ENCODE results near the gene TMEM62. TPM values are rescaled to one million over a fixed set of nuclear protein-coding genes. Genes with fewer than 3 reads are reported as not detected.

The TMEM62 gene
- polyA plus RNA-seq, 3 donors, result 10.5 to 11.3 (median 10.8) TPM

GRCh38 chr15:43093026-43093425, 40.4 kb upstream of the TMEM62 start:
- peaks cover 7 to 12% of the 10 kb centered on the region in 2 donors for H3K4me1 ChIP-seq (ENCODE audit: control insufficient read depth in 1 of 2, insufficient read depth in 2 of 2, low read length in 2 of 2)
- TF ChIP-seq, protein P1, sequence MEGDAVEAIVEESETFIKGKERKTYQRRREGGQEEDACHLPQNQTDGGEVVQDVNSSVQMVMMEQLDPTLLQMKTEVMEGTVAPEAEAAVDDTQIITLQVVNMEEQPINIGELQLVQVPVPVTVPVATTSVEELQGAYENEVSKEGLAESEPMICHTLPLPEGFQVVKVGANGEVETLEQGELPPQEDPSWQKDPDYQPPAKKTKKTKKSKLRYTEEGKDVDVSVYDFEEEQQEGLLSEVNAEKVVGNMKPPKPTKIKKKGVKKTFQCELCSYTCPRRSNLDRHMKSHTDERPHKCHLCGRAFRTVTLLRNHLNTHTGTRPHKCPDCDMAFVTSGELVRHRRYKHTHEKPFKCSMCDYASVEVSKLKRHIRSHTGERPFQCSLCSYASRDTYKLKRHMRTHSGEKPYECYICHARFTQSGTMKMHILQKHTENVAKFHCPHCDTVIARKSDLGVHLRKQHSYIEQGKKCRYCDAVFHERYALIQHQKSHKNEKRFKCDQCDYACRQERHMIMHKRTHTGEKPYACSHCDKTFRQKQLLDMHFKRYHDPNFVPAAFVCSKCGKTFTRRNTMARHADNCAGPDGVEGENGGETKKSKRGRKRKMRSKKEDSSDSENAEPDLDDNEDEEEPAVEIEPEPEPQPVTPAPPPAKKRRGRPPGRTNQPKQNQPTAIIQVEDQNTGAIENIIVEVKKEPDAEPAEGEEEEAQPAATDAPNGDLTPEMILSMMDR (IDR thresholded peaks at IDR 0.05), result no peak
- no peak overlapping the region for H2AFZ ChIP-seq (ENCODE audit: insufficient read depth, low read depth, low read length, poor library complexity, severe bottlenecking)
- Mint-ChIP-seq H3K4me1 (peaks cover 25% of the 10 kb centered on the region), H3K4me3 (no peak overlapping the region), H3K27ac (peak overlapping the region in 5 of 7 donors; percentile 14 to 86 (median 54)), H3K9me3 (peaks cover 0 to 2% (median 0%) of the 10 kb centered on the region in 7 donors), H3K27me3 (ENCODE audit: low read depth in 3 of 3) (no peaks in the 10 kb centered on the region), H3K36me3 (peaks cover 33 to 41% of the 10 kb centered on the region in 2 donors)
- H4K20me1 ChIP-seq (ENCODE audit: insufficient read depth, low read length), result peaks cover 9% of the 10 kb centered on the region
- no peaks in the 10 kb centered on the region for H3K27me3 ChIP-seq (ENCODE audit: control insufficient read depth in 2 of 2, insufficient read depth in 2 of 2, low read length in 2 of 2)
- H3K9me3 ChIP-seq (replicated peaks in 1 of 2; ENCODE audit: control insufficient read depth in 1 of 2, insufficient read depth in 1 of 2, low read length in 2 of 2), result no peaks in the 10 kb centered on the region
- no peak overlapping the region for H3K4me2 ChIP-seq (replicated peaks; ENCODE audit: extremely low read depth, low read length, poor library complexity, severe bottlenecking)
- no peak overlapping the region for H3K4me3 ChIP-seq (replicated peaks in 1 of 3; ENCODE audit: low read depth in 2 of 3, low read length in 3 of 3)
- no peak overlapping the region for H3K9ac ChIP-seq (ENCODE audit: insufficient read depth, low read length, poor library complexity, severe bottlenecking)
- peaks cover 6 to 17% of the 10 kb centered on the region in 2 donors for H3K36me3 ChIP-seq (replicated peaks in 1 of 2; ENCODE audit: control insufficient read depth in 1 of 2, insufficient read depth in 2 of 2, low read length in 2 of 2)
- peaks cover 72% of the 10 kb centered on the region for H3K79me2 ChIP-seq (ENCODE audit: insufficient read depth, low read length)
- H3K27ac ChIP-seq (ENCODE audit: low read depth in 1 of 2, low read length in 2 of 2), result peak overlapping the region in 1 of 2 donors; percentile 43
- no CpG with 5 or more reads among the region's 1 CpG for WGBS (ENCODE audit: insufficient coverage)
- intact Hi-C loops (cut with micrococcal nuclease), result no loop called here
- DNase-seq, result peak in 2 of 3 donors; percentile 9 to 16

GRCh38 chr15:43094416-43095030, 38.9 kb upstream of the TMEM62 start:
- H3K4me2 ChIP-seq (replicated peaks; ENCODE audit: extremely low read depth, low read length, poor library complexity, severe bottlenecking), result no peak overlapping the region
- intact Hi-C loops (cut with micrococcal nuclease), result no loop called here
- no peak overlapping the region for H3K4me3 ChIP-seq (replicated peaks in 1 of 3; ENCODE audit: low read depth in 2 of 3, low read length in 3 of 3)
- Mint-ChIP-seq H3K4me1 (peaks cover 25% of the 10 kb centered on the region), H3K4me3 (no peak overlapping the region), H3K9me3 (peaks cover 0 to 2% (median 0%) of the 10 kb centered on the region in 7 donors), H3K27ac (no peak overlapping the region), H3K36me3 (peaks cover 31 to 36% of the 10 kb centered on the region in 2 donors), H3K27me3 (ENCODE audit: low read depth in 3 of 3) (no peaks in the 10 kb centered on the region)
- H3K9me3 ChIP-seq (replicated peaks in 1 of 2; ENCODE audit: control insufficient read depth in 1 of 2, insufficient read depth in 1 of 2, low read length in 2 of 2), result no peaks in the 10 kb centered on the region
- peaks cover 8 to 24% of the 10 kb centered on the region in 2 donors for H3K36me3 ChIP-seq (replicated peaks in 1 of 2; ENCODE audit: control insufficient read depth in 1 of 2, insufficient read depth in 2 of 2, low read length in 2 of 2)
- H3K4me1 ChIP-seq (ENCODE audit: control insufficient read depth in 1 of 2, insufficient read depth in 2 of 2, low read length in 2 of 2), result peaks cover 7 to 12% of the 10 kb centered on the region in 2 donors
- TF ChIP-seq, protein P1 (IDR thresholded peaks at IDR 0.05), result no peak
- no peaks in the 10 kb centered on the region for H3K27me3 ChIP-seq (ENCODE audit: control insufficient read depth in 2 of 2, insufficient read depth in 2 of 2, low read length in 2 of 2)
- H2AFZ ChIP-seq (ENCODE audit: insufficient read depth, low read depth, low read length, poor library complexity, severe bottlenecking), result no peak overlapping the region
- H3K27ac ChIP-seq (ENCODE audit: low read depth in 1 of 2, low read length in 2 of 2), result no peak overlapping the region
- peaks cover 69% of the 10 kb centered on the region for H3K79me2 ChIP-seq (ENCODE audit: insufficient read depth, low read length)
- H4K20me1 ChIP-seq (ENCODE audit: insufficient read depth, low read length), result peaks cover 11% of the 10 kb centered on the region
- DNase-seq, result no peak
- no CpG with 5 or more reads among the region's 1 CpG for WGBS (ENCODE audit: insufficient coverage)
- H3K9ac ChIP-seq (ENCODE audit: insufficient read depth, low read length, poor library complexity, severe bottlenecking), result no peak overlapping the region
